ENCODE data around the gene MAN2B2. TPM values are rescaled to one million over a fixed set of nuclear protein-coding genes. Genes with fewer than 3 reads are reported as not detected.

Gene MAN2B2
- total RNA-seq, 2 experiments from 2014 or later = 13.7 to 19.4 TPM

DNA sequence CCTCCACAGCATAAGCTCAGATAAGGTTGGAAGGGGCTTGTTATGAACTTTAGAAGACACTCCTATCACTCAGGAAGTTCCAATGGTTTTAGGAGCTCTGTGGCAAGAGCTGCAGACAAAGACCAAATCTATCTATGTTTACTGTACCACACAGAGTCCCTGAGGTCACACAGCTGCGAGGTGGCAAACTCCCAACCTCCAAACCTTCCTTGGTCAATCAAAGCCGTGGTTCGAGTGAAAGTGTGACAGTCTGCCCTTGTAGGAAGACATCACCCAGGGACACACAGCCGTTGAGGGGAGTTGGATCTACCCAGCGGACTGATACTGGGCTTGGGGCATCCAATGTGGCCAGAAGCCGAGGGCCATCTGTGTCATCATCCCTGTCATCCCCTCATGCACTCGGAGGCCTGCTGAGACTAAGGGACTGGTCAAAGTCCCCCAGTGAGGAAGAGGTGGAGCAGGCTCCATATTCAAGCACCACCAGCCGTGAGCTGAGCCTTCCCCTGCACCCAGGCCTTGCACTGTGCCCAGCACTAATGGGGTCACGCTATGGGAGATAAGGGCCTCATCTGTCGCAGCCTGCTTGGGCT lies 26.8 kb downstream of the MAN2B2 start:
- no peak overlapping the region for H3K4me3 ChIP-seq (ENCODE audit: low read depth, low read length, poor library complexity, severe bottlenecking)
- H3K9me3 ChIP-seq (ENCODE audit: low read length) = no peaks in the 10 kb centered on the region
- H3K4me2 ChIP-seq (ENCODE audit: low read length) = no peak overlapping the region
- no TSS peak for BruUV-seq (replicated peaks)
- peaks cover 14% of the 10 kb centered on the region for H3K4me1 ChIP-seq (ENCODE audit: insufficient read depth, low read length, poor library complexity, severe bottlenecking)
- TF ChIP-seq, protein P1, sequence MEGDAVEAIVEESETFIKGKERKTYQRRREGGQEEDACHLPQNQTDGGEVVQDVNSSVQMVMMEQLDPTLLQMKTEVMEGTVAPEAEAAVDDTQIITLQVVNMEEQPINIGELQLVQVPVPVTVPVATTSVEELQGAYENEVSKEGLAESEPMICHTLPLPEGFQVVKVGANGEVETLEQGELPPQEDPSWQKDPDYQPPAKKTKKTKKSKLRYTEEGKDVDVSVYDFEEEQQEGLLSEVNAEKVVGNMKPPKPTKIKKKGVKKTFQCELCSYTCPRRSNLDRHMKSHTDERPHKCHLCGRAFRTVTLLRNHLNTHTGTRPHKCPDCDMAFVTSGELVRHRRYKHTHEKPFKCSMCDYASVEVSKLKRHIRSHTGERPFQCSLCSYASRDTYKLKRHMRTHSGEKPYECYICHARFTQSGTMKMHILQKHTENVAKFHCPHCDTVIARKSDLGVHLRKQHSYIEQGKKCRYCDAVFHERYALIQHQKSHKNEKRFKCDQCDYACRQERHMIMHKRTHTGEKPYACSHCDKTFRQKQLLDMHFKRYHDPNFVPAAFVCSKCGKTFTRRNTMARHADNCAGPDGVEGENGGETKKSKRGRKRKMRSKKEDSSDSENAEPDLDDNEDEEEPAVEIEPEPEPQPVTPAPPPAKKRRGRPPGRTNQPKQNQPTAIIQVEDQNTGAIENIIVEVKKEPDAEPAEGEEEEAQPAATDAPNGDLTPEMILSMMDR (conservative IDR thresholded peaks at IDR 0.05; ENCODE audit: low read length) = no peak
- no peak for TF ChIP-seq EZH2phosphoT487 (IDR thresholded peaks at IDR 0.05; ENCODE audit: borderline replicate concordance, low read depth, low read length)
- H3K79me2 ChIP-seq (ENCODE audit: insufficient read depth, low read depth, low read length) = no peaks in the 10 kb centered on the region
- H4K20me1 ChIP-seq (ENCODE audit: insufficient read depth, low read length) = no peaks in the 10 kb centered on the region
- H3K27ac ChIP-seq (ENCODE audit: low read depth, low read length, poor library complexity, severe bottlenecking) = no peak overlapping the region
- POLR2A ChIA-PET = interaction anchor here (0.8 kb wide), 1 partner anchor 93 kb away, joined by 4 read pairs; no protein-coding TSS in a partner anchor
- DNase-seq (ENCODE audit: low spot score) = no peak
- intact Hi-C loops (cut with micrococcal nuclease; ENCODE audit: unreplicated experiment) = no loop called here
- no peak overlapping the region for H2AFZ ChIP-seq (ENCODE audit: low read length)
- no peaks in the 10 kb centered on the region for H3K9me2 ChIP-seq (ENCODE audit: insufficient read depth, low read length)
- CTCF ChIA-PET (ENCODE audit: unreplicated experiment) = no interaction called here
- H3K36me3 ChIP-seq (ENCODE audit: insufficient read depth, low read length) = peaks cover 17% of the 10 kb centered on the region

DNA sequence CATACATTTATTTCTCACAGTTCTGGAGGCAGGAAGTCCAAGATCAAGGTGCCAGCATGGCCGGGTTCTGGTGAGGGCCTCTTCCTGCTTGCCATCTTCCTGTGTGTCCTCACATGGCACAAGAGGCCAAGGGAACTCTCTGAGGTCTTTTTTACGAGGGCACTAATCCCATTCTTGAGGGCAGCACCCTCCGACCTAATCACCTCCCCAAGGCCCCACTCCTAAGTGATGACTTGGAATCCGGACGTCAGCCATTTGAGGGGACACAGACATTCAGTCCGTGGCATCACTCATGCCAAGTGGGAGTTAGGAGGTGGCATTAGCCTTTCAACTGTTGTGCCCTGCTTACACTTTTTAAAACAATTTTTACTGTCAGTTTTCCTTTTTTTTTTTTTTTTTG lies 27.3 kb downstream of the MAN2B2 start:
- intact Hi-C loops (cut with micrococcal nuclease; ENCODE audit: unreplicated experiment) = no loop called here
- no peak for DNase-seq (ENCODE audit: low spot score)
- Histone ChIP-seq H3K4me3 (ENCODE audit: low read depth, low read length, poor library complexity, severe bottlenecking) (no peak overlapping the region), H3K4me1 (ENCODE audit: insufficient read depth, low read length, poor library complexity, severe bottlenecking) (peaks cover 14% of the 10 kb centered on the region), H3K27ac (ENCODE audit: low read depth, low read length, poor library complexity, severe bottlenecking) (no peak overlapping the region), H4K20me1 (ENCODE audit: insufficient read depth, low read length) (no peaks in the 10 kb centered on the region), H3K9me3 (ENCODE audit: low read length) (no peaks in the 10 kb centered on the region), H3K79me2 (ENCODE audit: insufficient read depth, low read depth, low read length) (no peaks in the 10 kb centered on the region), H3K9me2 (ENCODE audit: insufficient read depth, low read length) (no peaks in the 10 kb centered on the region), H3K36me3 (ENCODE audit: insufficient read depth, low read length) (peaks cover 17% of the 10 kb centered on the region), H2AFZ (ENCODE audit: low read length) (no peak overlapping the region), H3K4me2 (ENCODE audit: low read length) (no peak overlapping the region)
- BruUV-seq (replicated peaks) = no TSS peak
- ChIA-PET CTCF (ENCODE audit: unreplicated experiment) (no interaction called here), POLR2A (interaction anchor here (0.6 kb wide), 2 partner anchors 197 to 307 kb away, joined by 3 to 4 read pairs; no protein-coding TSS in a partner anchor)
- TF ChIP-seq, protein P1 (conservative IDR thresholded peaks at IDR 0.05; ENCODE audit: low read length) = no peak
- no peak for TF ChIP-seq EZH2phosphoT487 (IDR thresholded peaks at IDR 0.05; ENCODE audit: borderline replicate concordance, low read depth, low read length)

DNA sequence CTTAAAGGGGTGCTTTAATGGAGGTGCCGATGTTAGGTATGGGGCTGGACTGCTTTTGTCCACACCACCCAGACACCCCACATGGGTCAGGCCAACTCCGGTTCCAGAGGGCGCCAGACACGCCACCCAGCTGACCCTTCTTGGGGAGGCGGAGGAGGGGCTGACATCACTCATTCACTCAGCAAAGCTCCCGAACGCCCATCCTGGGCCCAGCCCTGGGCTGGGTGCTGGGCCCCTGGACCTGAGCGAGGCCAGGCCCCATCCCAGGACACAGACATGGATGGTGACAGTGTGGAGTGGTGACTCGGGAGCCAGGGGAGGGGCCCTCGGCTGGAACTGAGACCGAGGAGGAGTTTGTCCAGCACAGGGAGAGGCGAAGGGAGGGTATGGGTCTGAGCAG lies 28.1 kb downstream of the MAN2B2 start:
- Histone ChIP-seq H3K27ac (ENCODE audit: low read depth, low read length, poor library complexity, severe bottlenecking) (no peak overlapping the region), H3K4me2 (ENCODE audit: low read length) (no peak overlapping the region), H3K36me3 (ENCODE audit: insufficient read depth, low read length) (peaks cover 17% of the 10 kb centered on the region), H4K20me1 (ENCODE audit: insufficient read depth, low read length) (no peaks in the 10 kb centered on the region), H3K9me3 (ENCODE audit: low read length) (no peaks in the 10 kb centered on the region), H3K9me2 (ENCODE audit: insufficient read depth, low read length) (no peaks in the 10 kb centered on the region), H3K79me2 (ENCODE audit: insufficient read depth, low read depth, low read length) (no peaks in the 10 kb centered on the region), H3K4me1 (ENCODE audit: insufficient read depth, low read length, poor library complexity, severe bottlenecking) (peaks cover 9% of the 10 kb centered on the region), H3K4me3 (ENCODE audit: low read depth, low read length, poor library complexity, severe bottlenecking) (no peak overlapping the region), H2AFZ (ENCODE audit: low read length) (no peak overlapping the region)
- no TSS peak for BruUV-seq (replicated peaks)
- no peak for DNase-seq (ENCODE audit: low spot score)
- ChIA-PET CTCF (ENCODE audit: unreplicated experiment) (no interaction called here), POLR2A (interaction anchor here (0.6 kb wide), 4 partner anchors 21 to 306 kb away, joined by 3 to 4 read pairs (median 3); no protein-coding TSS in a partner anchor)
- intact Hi-C loops (cut with micrococcal nuclease; ENCODE audit: unreplicated experiment) = no loop called here
- TF ChIP-seq, protein P1 (conservative IDR thresholded peaks at IDR 0.05; ENCODE audit: low read length) = no peak
- no peak for TF ChIP-seq EZH2phosphoT487 (IDR thresholded peaks at IDR 0.05; ENCODE audit: borderline replicate concordance, low read depth, low read length)
